ENCODE results near the gene MXRA7. TPM values are rescaled to one million over a fixed set of nuclear protein-coding genes. Genes with fewer than 3 reads are reported as not detected.

Gene MXRA7
- total RNA-seq, 4 donors from 2014 or later: 11.0 to 116 (median 39.2) TPM

DNA sequence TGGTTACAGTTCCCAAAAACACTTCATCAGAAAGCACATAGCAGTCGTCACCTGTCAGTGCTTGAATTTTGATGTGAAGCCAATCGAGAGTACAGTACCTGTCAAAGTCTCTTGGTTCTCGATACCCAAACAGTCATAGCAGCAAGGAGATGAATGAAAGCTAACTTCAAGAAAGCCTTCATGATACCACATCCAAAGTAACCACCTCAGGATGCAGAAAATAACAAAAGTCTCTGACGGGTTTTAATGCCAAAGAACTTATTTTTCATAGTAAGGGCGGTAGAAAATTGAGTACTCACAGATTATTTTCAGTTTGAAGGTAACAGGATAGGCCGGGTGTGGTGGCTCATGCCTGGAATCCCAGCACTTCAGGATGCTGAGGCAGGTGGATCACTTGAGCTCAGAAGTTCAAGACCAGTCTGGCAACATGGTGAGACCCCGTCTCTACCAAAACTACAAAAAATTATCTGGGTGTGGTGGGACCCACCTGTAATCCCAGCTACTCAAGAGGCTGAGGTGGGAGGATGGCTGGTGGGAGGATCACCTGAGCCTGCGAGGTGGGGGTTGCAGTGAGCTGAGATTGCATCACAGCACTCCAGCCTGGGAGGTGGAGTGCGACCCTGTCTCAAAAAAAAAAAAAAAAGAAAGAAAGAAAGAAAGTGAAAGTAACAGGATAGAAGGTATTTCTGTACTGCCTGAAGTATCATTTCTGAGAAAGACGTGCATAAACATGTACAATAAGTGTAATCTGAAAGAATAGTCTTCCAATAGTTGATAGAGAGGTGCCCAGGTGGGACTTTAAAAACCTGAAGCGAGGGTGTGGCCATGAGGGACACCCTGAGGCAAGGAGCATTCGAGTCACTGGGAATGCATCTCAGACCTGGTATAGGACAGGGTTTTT lies 42.5 kb upstream of the MXRA7 start:
- Histone ChIP-seq H3K27ac (peak overlapping the region; percentile 56 to 75 (median 72)), H3K36me3 (peaks cover 0 to 69% (median 6%) of the 10 kb centered on the region in 3 donors), H3K27me3 (no peaks in the 10 kb centered on the region), H3K4me1 (peaks cover 0 to 25% (median 6%) of the 10 kb centered on the region in 3 donors), H3K4me3 (peak overlapping the region in 3 of 4 donors; percentile 13 to 42 (median 13)), H3K9me3 (no peaks in the 10 kb centered on the region)
- DNase-seq: no peak
- intact Hi-C loops (cut with DNase I): no loop called here
- TF ChIP-seq POLR2A (IDR thresholded peaks at IDR 0.05): no peak
- TF ChIP-seq, protein P1, sequence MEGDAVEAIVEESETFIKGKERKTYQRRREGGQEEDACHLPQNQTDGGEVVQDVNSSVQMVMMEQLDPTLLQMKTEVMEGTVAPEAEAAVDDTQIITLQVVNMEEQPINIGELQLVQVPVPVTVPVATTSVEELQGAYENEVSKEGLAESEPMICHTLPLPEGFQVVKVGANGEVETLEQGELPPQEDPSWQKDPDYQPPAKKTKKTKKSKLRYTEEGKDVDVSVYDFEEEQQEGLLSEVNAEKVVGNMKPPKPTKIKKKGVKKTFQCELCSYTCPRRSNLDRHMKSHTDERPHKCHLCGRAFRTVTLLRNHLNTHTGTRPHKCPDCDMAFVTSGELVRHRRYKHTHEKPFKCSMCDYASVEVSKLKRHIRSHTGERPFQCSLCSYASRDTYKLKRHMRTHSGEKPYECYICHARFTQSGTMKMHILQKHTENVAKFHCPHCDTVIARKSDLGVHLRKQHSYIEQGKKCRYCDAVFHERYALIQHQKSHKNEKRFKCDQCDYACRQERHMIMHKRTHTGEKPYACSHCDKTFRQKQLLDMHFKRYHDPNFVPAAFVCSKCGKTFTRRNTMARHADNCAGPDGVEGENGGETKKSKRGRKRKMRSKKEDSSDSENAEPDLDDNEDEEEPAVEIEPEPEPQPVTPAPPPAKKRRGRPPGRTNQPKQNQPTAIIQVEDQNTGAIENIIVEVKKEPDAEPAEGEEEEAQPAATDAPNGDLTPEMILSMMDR (IDR thresholded peaks at IDR 0.05): no peak
- WGBS, 2 donors: 31 to 40% methylated on average over 12 of the region's 12 CpGs

DNA sequence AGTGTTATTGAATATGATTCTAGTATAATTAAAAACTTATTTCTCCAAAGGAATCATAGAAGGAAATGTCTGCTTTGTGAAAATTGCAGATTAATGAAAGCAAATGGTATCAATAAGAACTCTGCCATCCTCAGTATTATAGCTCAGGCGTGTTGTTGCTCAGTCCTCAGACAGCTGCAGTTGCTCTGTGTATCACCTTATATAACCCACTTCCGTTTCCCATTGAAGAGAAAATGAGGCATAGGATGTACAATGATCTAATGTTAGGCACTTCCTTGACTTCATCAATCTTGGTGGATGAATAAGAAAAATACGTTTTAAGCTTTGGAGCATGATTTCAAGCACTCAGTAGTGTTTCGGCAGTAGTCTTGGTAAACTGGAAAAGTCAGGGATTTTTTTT lies 41.2 kb upstream of the MXRA7 start:
- H3K36me3 ChIP-seq: peaks cover 0 to 69% (median 6%) of the 10 kb centered on the region in 3 donors
- H3K27me3 ChIP-seq: no peaks in the 10 kb centered on the region
- H3K9me3 ChIP-seq: no peaks in the 10 kb centered on the region
- 62 to 72% methylated on average over 4 of the region's 4 CpGs for WGBS, 2 donors
- no peak overlapping the region for H3K4me3 ChIP-seq
- H3K27ac ChIP-seq: peak overlapping the region in 2 of 4 donors; percentile 39 to 71
- peaks cover 0 to 25% (median 6%) of the 10 kb centered on the region in 3 donors for H3K4me1 ChIP-seq
- DNase-seq: no peak
- intact Hi-C loops (cut with DNase I): no loop called here
- no peak for TF ChIP-seq POLR2A (IDR thresholded peaks at IDR 0.05)
- TF ChIP-seq, protein P1 (IDR thresholded peaks at IDR 0.05): no peak

DNA sequence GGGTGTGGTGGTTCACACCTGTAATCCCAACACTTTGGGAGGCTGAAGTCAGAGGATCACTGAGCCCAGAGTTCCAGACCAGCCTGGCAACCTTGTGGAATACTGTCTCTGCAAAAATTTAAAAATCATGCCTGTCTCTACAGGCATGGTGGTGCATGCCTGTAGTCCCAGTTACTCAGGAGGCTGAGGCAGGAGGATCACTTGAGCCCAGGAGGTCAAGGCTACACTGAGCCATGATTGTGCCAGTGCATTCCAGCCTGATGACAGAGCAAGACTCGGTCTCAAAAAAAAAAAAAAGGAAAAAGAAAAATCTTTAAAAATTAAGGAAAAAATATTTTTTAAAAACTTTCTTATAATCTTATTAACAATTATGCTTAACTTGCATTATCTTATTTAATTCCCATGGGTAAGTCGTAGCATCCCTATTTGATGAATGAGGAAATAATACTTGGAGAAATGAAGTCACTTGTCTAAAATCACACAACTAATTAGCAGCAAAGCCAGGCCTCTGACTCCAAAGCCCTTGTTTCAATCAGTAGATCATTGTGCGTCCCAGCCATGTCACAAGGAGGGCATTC lies 40.7 kb upstream of the MXRA7 start:
- Histone ChIP-seq H3K9me3 (no peaks in the 10 kb centered on the region), H3K36me3 (peaks cover 0 to 69% (median 6%) of the 10 kb centered on the region in 3 donors), H3K27ac (peak overlapping the region in 2 of 4 donors; percentile 39 to 71), H3K4me3 (no peak overlapping the region), H3K4me1 (peaks cover 0 to 25% (median 6%) of the 10 kb centered on the region in 3 donors), H3K27me3 (no peaks in the 10 kb centered on the region)
- intact Hi-C loops (cut with DNase I): no loop called here
- no peak for DNase-seq
- 88 to 90% methylated on average over 3 of the region's 3 CpGs for WGBS, 2 donors
- no peak for TF ChIP-seq POLR2A (IDR thresholded peaks at IDR 0.05)
- TF ChIP-seq, protein P1 (IDR thresholded peaks at IDR 0.05): no peak

DNA sequence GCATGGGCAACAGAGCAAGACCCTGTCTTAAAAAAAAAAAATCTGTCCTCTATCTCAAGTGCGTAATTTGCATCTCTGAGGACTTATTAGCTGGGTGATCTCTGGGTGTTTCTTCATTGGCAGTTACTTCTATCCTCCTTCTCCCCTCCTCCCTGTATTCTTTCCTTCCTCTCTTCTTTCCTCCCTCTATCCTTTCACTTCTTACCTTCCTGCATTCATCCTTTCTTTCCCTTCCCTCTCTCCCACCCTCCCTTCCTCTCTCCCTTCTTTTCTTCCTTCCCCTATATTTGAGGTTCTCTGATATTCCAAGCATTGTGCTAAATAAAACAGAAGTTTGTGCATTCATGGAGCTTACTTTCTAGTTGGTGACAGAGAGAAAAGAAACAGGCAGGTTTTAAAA lies 37.9 kb upstream of the MXRA7 start:
- Histone ChIP-seq H3K4me1 (peaks cover 0 to 14% (median 0%) of the 10 kb centered on the region in 3 donors), H3K27me3 (no peaks in the 10 kb centered on the region), H3K4me3 (no peak overlapping the region), H3K9me3 (no peaks in the 10 kb centered on the region), H3K27ac (no peak overlapping the region), H3K36me3 (peaks cover 0 to 75% (median 11%) of the 10 kb centered on the region in 3 donors)
- no peak for DNase-seq
- no peak for TF ChIP-seq POLR2A (IDR thresholded peaks at IDR 0.05)
- TF ChIP-seq, protein P1 (IDR thresholded peaks at IDR 0.05): no peak
- WGBS, 2 donors: 96 to 100% methylated on average over 1 of the region's 1 CpG
- intact Hi-C loops (cut with DNase I): no loop called here
